Measurements from ENCODE around the gene FBXL16. TPM values are rescaled to one million over a fixed set of nuclear protein-coding genes. Genes with fewer than 3 reads are reported as not detected.

Gene FBXL16
- polyA plus RNA-seq, 1 donor = 3.8 TPM

GRCh38 chr16:728131-728889, 22.7 kb upstream of the FBXL16 start:
- H3K36me3 ChIP-seq (ENCODE audit: control insufficient read depth, insufficient read depth, low read length) = peaks cover 32% of the 10 kb centered on the region
- H3K27me3 ChIP-seq (ENCODE audit: control insufficient read depth, insufficient read depth, low read length) = peaks cover 21% of the 10 kb centered on the region
- DNase-seq = peak; percentile 65 to 79
- WGBS (ENCODE audit: insufficient coverage, low lambda C conversion rate) = no CpG with 5 or more reads among the region's 80 CpGs
- H3K9me3 ChIP-seq (ENCODE audit: control insufficient read depth, low read depth, low read length) = peaks cover 7% of the 10 kb centered on the region
- H3K27ac ChIP-seq (ENCODE audit: low read length) = no peak overlapping the region
- no peak overlapping the region for H3K4me3 ChIP-seq (ENCODE audit: low read length)
- H3K4me1 ChIP-seq (ENCODE audit: control insufficient read depth, insufficient read depth, low read length) = peaks cover 14% of the 10 kb centered on the region

DNA sequence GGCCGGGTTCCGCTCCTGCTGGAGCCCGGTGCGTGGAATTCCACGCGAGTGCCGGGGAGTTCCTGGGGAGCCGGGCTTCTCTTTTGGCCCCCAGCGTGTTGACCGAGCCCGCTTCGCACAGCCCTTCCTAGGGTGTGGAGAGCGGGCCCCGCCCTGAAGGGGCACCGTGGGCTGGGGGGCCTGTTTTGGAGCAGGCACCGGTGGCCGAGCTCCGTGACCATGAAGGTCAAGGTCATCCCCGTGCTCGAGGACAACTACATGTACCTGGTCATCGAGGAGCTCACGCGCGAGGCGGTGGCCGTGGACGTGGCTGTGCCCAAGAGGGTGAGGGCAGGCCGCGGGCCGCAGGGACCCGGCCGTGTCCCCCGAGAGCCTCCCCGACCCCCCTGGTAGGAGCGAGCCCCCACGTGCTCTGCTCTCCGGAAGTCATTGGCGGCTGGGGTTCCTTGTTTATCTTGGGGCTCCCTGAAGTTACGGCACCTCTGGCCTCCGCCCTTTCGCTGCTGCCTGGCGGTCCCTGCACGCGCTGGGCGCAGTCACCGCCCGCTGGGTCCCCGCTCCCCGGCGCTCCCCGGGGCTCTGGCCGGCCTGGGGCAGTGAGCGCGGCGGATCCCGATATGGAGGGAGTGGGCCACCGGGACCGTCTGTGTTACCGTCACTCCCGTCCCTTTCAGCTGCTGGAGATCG, 21.8 kb upstream of the FBXL16 start:
- peak in 1 of 2 donors; percentile 55 for DNase-seq
- no CpG with 5 or more reads among the region's 61 CpGs for WGBS (ENCODE audit: insufficient coverage, low lambda C conversion rate)
- no peak overlapping the region for H3K27ac ChIP-seq (ENCODE audit: low read length)
- peaks cover 30% of the 10 kb centered on the region for H3K36me3 ChIP-seq (ENCODE audit: control insufficient read depth, insufficient read depth, low read length)
- peaks cover 7% of the 10 kb centered on the region for H3K9me3 ChIP-seq (ENCODE audit: control insufficient read depth, low read depth, low read length)
- H3K4me3 ChIP-seq (ENCODE audit: low read length) = peak overlapping the region; percentile 42
- peaks cover 14% of the 10 kb centered on the region for H3K4me1 ChIP-seq (ENCODE audit: control insufficient read depth, insufficient read depth, low read length)
- peaks cover 21% of the 10 kb centered on the region for H3K27me3 ChIP-seq (ENCODE audit: control insufficient read depth, insufficient read depth, low read length)

GRCh38 chr16:726438-727290, 21.1 kb upstream of the FBXL16 start, which contains the start of the genes CCDC78 and HAGHL:
CCDC78 (minus strand) TSS chr16:726443; CDS start chr16:726367, 76 bp downstream.
HAGHL (plus strand) TSS chr16:727106; CDS start chr16:727510, 404 bp downstream.
- DNase-seq = no peak
- WGBS (ENCODE audit: insufficient coverage, low lambda C conversion rate) = no CpG with 5 or more reads among the region's 88 CpGs
- peaks cover 13% of the 10 kb centered on the region for H3K9me3 ChIP-seq (ENCODE audit: control insufficient read depth, low read depth, low read length)
- peaks cover 26% of the 10 kb centered on the region for H3K36me3 ChIP-seq (ENCODE audit: control insufficient read depth, insufficient read depth, low read length)
- H3K27me3 ChIP-seq (ENCODE audit: control insufficient read depth, insufficient read depth, low read length) = peaks cover 21% of the 10 kb centered on the region
- no peak within 1 kb of the TSS for H3K27ac ChIP-seq (ENCODE audit: low read length)
- H3K4me3 ChIP-seq (ENCODE audit: low read length) = peak within 1 kb of the TSS; percentile 42
- peaks cover 14% of the 10 kb centered on the region for H3K4me1 ChIP-seq (ENCODE audit: control insufficient read depth, insufficient read depth, low read length)

- no peak for DNase-seq
- Histone ChIP-seq H3K27ac (ENCODE audit: low read length) (no peak overlapping the region), H3K9me3 (ENCODE audit: control insufficient read depth, low read depth, low read length) (peaks cover 17% of the 10 kb centered on the region), H3K4me3 (ENCODE audit: low read length) (no peak overlapping the region), H3K4me1 (ENCODE audit: control insufficient read depth, insufficient read depth, low read length) (peaks cover 14% of the 10 kb centered on the region), H3K27me3 (ENCODE audit: control insufficient read depth, insufficient read depth, low read length) (peaks cover 21% of the 10 kb centered on the region), H3K36me3 (ENCODE audit: control insufficient read depth, insufficient read depth, low read length) (peaks cover 21% of the 10 kb centered on the region)
- no CpG with 5 or more reads among the region's 9 CpGs for WGBS (ENCODE audit: insufficient coverage, low lambda C conversion rate)
These were observed 20.5 kb upstream of the FBXL16 start for GRCh38 chr16:726188-726437.

DNA sequence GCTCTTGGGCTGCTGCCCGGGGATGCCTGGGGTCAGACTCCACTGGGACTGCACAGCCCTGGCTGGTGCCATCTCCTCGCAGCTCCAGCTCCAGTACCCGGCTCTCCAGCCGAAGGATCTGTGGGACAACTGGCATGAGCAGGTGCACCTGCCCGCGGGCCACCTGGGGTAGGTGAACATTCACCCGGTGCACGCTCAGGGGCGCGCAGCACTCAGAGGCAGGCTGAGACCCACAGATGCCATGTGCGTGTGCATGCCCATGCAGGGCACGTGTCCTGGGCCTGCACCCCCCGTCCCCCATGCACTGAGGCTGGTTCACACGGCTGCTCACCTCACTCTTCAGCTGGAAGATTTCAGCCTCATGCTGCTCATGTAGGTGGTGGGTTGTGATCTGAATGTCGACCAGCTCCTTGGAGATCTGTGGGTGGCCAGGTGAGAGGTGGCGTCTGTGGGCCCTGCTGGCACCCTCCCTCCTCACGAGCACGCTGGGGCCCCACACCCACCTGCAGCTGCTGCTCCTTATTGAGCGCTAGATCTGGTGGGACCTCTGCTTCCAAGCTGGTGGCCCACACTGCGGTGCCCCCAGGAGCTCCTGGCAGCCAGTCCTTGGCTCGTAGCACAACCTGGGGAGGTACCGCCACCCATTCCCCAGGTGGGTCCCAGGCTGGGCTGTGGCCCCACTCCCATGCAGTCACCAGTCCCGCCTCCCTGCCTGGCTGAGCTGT, 20.0 kb upstream of the FBXL16 start:
- WGBS (ENCODE audit: insufficient coverage, low lambda C conversion rate) = no CpG with 5 or more reads among the region's 23 CpGs
- Histone ChIP-seq H3K4me1 (ENCODE audit: control insufficient read depth, insufficient read depth, low read length) (peaks cover 14% of the 10 kb centered on the region), H3K9me3 (ENCODE audit: control insufficient read depth, low read depth, low read length) (peaks cover 18% of the 10 kb centered on the region), H3K27me3 (ENCODE audit: control insufficient read depth, insufficient read depth, low read length) (peaks cover 21% of the 10 kb centered on the region), H3K27ac (ENCODE audit: low read length) (no peak overlapping the region), H3K36me3 (ENCODE audit: control insufficient read depth, insufficient read depth, low read length) (peaks cover 17% of the 10 kb centered on the region), H3K4me3 (ENCODE audit: low read length) (no peak overlapping the region)
- DNase-seq = no peak

DNA sequence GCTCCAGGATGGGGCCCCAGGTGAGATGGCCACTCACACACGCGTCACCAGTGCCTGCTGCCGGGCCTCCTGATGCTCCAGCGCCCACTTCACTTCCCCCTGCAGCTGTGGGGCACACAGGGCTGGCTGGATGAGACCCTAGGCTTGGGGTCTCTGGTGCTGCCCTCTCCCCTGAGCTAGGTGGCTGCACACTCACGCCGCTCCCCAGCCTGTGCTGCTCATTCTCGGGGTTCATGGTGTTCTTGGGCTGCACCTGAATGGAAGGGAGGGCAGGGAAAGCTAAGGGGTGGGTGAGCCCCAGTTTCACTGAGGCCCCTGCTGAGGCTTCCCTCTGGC, 19.4 kb upstream of the FBXL16 start:
- Histone ChIP-seq H3K9me3 (ENCODE audit: control insufficient read depth, low read depth, low read length) (peaks cover 20% of the 10 kb centered on the region), H3K4me1 (ENCODE audit: control insufficient read depth, insufficient read depth, low read length) (peaks cover 19% of the 10 kb centered on the region), H3K27ac (ENCODE audit: low read length) (no peak overlapping the region), H3K4me3 (ENCODE audit: low read length) (no peak overlapping the region), H3K27me3 (ENCODE audit: control insufficient read depth, insufficient read depth, low read length) (peaks cover 21% of the 10 kb centered on the region), H3K36me3 (ENCODE audit: control insufficient read depth, insufficient read depth, low read length) (peaks cover 10% of the 10 kb centered on the region)
- WGBS (ENCODE audit: insufficient coverage, low lambda C conversion rate) = no CpG with 5 or more reads among the region's 7 CpGs
- no peak for DNase-seq

DNA sequence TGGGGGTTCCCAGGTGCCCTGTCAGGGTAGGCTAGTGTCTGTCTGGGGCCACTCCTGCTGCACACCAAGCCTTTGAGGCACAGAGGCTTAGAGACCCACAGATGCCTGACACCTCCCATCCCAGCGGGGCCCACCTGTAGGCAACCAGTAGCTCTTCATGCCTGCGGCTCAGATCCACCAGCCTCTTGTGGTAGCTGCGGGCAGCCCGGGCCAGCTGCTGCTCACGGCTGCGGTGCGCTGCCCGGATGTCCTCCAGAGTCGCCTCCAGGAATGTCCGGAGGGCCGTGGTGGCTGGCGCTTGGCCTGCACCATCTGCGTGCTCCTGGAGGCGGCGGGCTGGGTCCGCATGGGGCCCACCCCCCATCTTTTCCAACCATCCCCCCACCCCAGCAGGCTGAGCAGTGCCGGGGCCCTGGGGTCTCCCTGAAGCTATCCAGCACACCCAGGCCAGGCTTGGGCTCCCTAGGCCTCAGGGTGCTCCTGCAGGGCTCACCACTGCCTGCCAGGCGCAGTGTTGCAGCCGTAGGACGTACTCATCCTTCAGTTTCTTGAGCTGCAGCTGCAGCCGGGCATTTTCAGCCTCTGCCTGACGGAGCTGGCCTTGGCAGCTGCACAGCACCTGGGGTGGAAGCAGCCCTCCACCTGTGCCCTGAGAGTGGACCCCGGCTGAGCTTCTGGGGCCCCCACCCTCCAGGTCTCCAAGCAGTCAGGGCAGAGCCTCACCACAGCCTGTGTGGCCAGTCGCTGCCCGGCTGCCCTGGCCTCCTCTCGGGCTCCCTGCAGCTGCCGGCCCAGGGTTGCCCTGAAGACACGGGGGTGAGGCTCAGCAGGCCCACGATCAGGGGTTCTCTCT, 18.8 kb upstream of the FBXL16 start:
- Histone ChIP-seq H3K27me3 (ENCODE audit: control insufficient read depth, insufficient read depth, low read length) (peaks cover 21% of the 10 kb centered on the region), H3K4me1 (ENCODE audit: control insufficient read depth, insufficient read depth, low read length) (peaks cover 23% of the 10 kb centered on the region), H3K27ac (ENCODE audit: low read length) (no peak overlapping the region), H3K9me3 (ENCODE audit: control insufficient read depth, low read depth, low read length) (peaks cover 20% of the 10 kb centered on the region), H3K36me3 (ENCODE audit: control insufficient read depth, insufficient read depth, low read length) (peaks cover 6% of the 10 kb centered on the region), H3K4me3 (ENCODE audit: low read length) (no peak overlapping the region)
- DNase-seq = no peak
- WGBS (ENCODE audit: insufficient coverage, low lambda C conversion rate) = no CpG with 5 or more reads among the region's 29 CpGs

- H3K27ac ChIP-seq (ENCODE audit: low read length) = no peak overlapping the region
- H3K4me3 ChIP-seq (ENCODE audit: low read length) = no peak overlapping the region
- DNase-seq = no peak
- no CpG with 5 or more reads among the region's 9 CpGs for WGBS (ENCODE audit: insufficient coverage, low lambda C conversion rate)
- H3K9me3 ChIP-seq (ENCODE audit: control insufficient read depth, low read depth, low read length) = peaks cover 20% of the 10 kb centered on the region
- H3K27me3 ChIP-seq (ENCODE audit: control insufficient read depth, insufficient read depth, low read length) = peaks cover 21% of the 10 kb centered on the region
- H3K4me1 ChIP-seq (ENCODE audit: control insufficient read depth, insufficient read depth, low read length) = peaks cover 29% of the 10 kb centered on the region
- H3K36me3 ChIP-seq (ENCODE audit: control insufficient read depth, insufficient read depth, low read length) = peaks cover 6% of the 10 kb centered on the region
These were observed 18.1 kb upstream of the FBXL16 start for GRCh38 chr16:723695-724094.

GRCh38 chr16:722835-723633, 17.4 kb upstream of the FBXL16 start:
- H3K27ac ChIP-seq (ENCODE audit: low read length) = no peak overlapping the region
- peaks cover 18% of the 10 kb centered on the region for H3K27me3 ChIP-seq (ENCODE audit: control insufficient read depth, insufficient read depth, low read length)
- no CpG with 5 or more reads among the region's 24 CpGs for WGBS (ENCODE audit: insufficient coverage, low lambda C conversion rate)
- H3K4me3 ChIP-seq (ENCODE audit: low read length) = no peak overlapping the region
- no peak for DNase-seq
- peaks cover 6% of the 10 kb centered on the region for H3K36me3 ChIP-seq (ENCODE audit: control insufficient read depth, insufficient read depth, low read length)
- H3K9me3 ChIP-seq (ENCODE audit: control insufficient read depth, low read depth, low read length) = peaks cover 20% of the 10 kb centered on the region
- H3K4me1 ChIP-seq (ENCODE audit: control insufficient read depth, insufficient read depth, low read length) = peaks cover 30% of the 10 kb centered on the region

Data from large intestine (tissue), 3 donors.